ENCODE results near the gene KIF18B. TPM values are rescaled to one million over a fixed set of nuclear protein-coding genes. Genes with fewer than 3 reads are reported as not detected.

The KIF18B gene
- total and polyA plus RNA-seq, 2 donors (not counting 3 experiments of a cell fraction or from before 2014, with no cell fraction given), result 24.5 to 50.3 TPM

DNA sequence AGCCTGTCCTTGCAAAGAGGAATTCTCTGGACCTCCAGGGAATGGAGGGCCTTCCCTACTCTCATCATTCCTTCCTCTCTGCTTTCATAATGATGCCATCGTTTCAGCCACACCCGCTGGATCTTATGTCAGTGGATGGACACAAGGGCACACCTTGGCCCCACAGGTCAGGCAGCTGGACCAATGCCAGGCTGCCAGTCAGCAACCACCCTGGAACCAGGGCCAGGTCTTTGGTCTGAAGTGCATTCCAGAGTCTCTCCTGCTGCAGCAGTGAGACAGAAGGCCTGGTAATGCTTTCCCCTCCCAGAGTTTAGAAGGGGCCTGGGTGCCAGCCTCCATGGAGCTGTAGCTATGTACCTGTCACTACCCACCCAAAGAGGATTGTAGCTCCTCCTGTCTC, 13.1 kb upstream of the KIF18B start:
- H3K27me3 ChIP-seq (ENCODE audit: control insufficient read depth in 2 of 2, insufficient read depth in 2 of 2, low read length in 2 of 2), result peaks cover 17 to 20% of the 10 kb centered on the region in 2 experiments
- dilution Hi-C loops (cut with MboI; ENCODE audit: extremely low pct_ligation_motif_present, low sequenced_read_pairs), result no loop called here
- H4K20me1 ChIP-seq (replicated peaks; ENCODE audit: control insufficient read depth, extremely low read depth, insufficient read depth, low read length), result no peaks in the 10 kb centered on the region
- no peaks in the 10 kb centered on the region for H3K9me3 ChIP-seq (replicated peaks; ENCODE audit: control insufficient read depth, insufficient read depth, low read length)
- ChIA-PET POLR2A (no interaction called here), CTCF (interaction anchor here (1.4 to 2.0 kb wide), 3 partner anchors 10 to 59 kb away, joined by 3 to 9 read pairs (median 3); no protein-coding TSS in a partner anchor)
- DNase-seq (ENCODE audit: low read depth, low spot score) (no peak), FAIRE-seq (no peak)
- H3K9ac ChIP-seq (replicated peaks; ENCODE audit: extremely low read depth, insufficient read depth, low read length), result no peak overlapping the region
- H3K36me3 ChIP-seq (ENCODE audit: control insufficient read depth in 2 of 2, extremely low read depth in 1 of 2, insufficient read depth in 2 of 2, low read length in 2 of 2), result no peaks in the 10 kb centered on the region
- no peak overlapping the region for H3K4me2 ChIP-seq (ENCODE audit: insufficient read depth, low read length)
- no peak for TF ChIP-seq FOS (IDR thresholded peaks at IDR 0.05; ENCODE audit: borderline replicate concordance, insufficient read depth, low read length)
- TF ChIP-seq, protein P1, sequence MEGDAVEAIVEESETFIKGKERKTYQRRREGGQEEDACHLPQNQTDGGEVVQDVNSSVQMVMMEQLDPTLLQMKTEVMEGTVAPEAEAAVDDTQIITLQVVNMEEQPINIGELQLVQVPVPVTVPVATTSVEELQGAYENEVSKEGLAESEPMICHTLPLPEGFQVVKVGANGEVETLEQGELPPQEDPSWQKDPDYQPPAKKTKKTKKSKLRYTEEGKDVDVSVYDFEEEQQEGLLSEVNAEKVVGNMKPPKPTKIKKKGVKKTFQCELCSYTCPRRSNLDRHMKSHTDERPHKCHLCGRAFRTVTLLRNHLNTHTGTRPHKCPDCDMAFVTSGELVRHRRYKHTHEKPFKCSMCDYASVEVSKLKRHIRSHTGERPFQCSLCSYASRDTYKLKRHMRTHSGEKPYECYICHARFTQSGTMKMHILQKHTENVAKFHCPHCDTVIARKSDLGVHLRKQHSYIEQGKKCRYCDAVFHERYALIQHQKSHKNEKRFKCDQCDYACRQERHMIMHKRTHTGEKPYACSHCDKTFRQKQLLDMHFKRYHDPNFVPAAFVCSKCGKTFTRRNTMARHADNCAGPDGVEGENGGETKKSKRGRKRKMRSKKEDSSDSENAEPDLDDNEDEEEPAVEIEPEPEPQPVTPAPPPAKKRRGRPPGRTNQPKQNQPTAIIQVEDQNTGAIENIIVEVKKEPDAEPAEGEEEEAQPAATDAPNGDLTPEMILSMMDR (IDR thresholded peaks at IDR 0.05; ENCODE audit: extremely low read depth in 1 of 2, insufficient read depth in 1 of 2, low read depth in 1 of 2, low read length in 2 of 2), result no peak
- TF ChIP-seq, protein P2, sequence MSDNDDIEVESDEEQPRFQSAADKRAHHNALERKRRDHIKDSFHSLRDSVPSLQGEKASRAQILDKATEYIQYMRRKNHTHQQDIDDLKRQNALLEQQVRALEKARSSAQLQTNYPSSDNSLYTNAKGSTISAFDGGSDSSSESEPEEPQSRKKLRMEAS (IDR thresholded peaks at IDR 0.05; ENCODE audit: insufficient read depth, insufficient read length), result no peak
- TF ChIP-seq POLR2A (IDR thresholded peaks at IDR 0.05; ENCODE audit: low read depth, low read length), result no peak
- no peak for TF ChIP-seq POLR2AphosphoS5 (IDR thresholded peaks at IDR 0.05; ENCODE audit: insufficient read depth, low read depth, low read length)
- TF ChIP-seq GATA2 (IDR thresholded peaks at IDR 0.05; ENCODE audit: insufficient read depth, insufficient read length, low read depth, low read length), result no peak
- no peak for TF ChIP-seq EZH2 (IDR thresholded peaks at IDR 0.05; ENCODE audit: borderline replicate concordance, low read depth, low read length, severe bottlenecking)
- no peak for TF ChIP-seq JUN (IDR thresholded peaks at IDR 0.05; ENCODE audit: borderline replicate concordance, insufficient read depth, insufficient read length, low read depth)
- TF ChIP-seq MYC (IDR thresholded peaks at IDR 0.05; ENCODE audit: low read depth, low read length), result no peak
- BruUV-seq (replicated peaks), result no TSS peak
- no peak overlapping the region for H3K27ac ChIP-seq (ENCODE audit: insufficient read depth, low read depth, low read length)
- H3K4me3 ChIP-seq (replicated peaks in 1 of 3; ENCODE audit: insufficient read depth in 1 of 3, low read depth in 1 of 3, low read length in 3 of 3), result no peak overlapping the region
- intact Hi-C loops (cut with micrococcal nuclease), result no loop called here
- H2AFZ ChIP-seq (ENCODE audit: low read depth, low read length), result no peak overlapping the region
- no peaks in the 10 kb centered on the region for H3K4me1 ChIP-seq (ENCODE audit: control insufficient read depth, extremely low read depth, insufficient read depth, low read length)
- no peaks in the 10 kb centered on the region for H3K9me1 ChIP-seq (replicated peaks; ENCODE audit: control insufficient read depth, extremely low read depth, insufficient read depth, low read length)
- H3K79me2 ChIP-seq (ENCODE audit: control insufficient read depth, insufficient read depth, low read length), result no peaks in the 10 kb centered on the region

Data from endothelial cell of umbilical vein (primary cell).